Measurements from ENCODE around the gene SF3A1. TPM values are rescaled to one million over a fixed set of nuclear protein-coding genes. Genes with fewer than 3 reads are reported as not detected.

SF3A1 gene
- total RNA-seq, 1 experiment from 2014 or later = 52.2 TPM

- DNase-seq (ENCODE audit: low read depth) = no peak
Measured at GRCh38 chr22:30386608-30386959, 29.9 kb upstream of the SF3A1 start.

- no peak for DNase-seq (ENCODE audit: low read depth)
Measured at GRCh38 chr22:30385942-30386341, 29.2 kb upstream of the SF3A1 start.

- DNase-seq (ENCODE audit: low read depth) = no peak
Measured at GRCh38 chr22:30383061-30383460, 26.4 kb upstream of the SF3A1 start.

GRCh38 chr22:30382340-30382739 is 25.6 kb upstream of the SF3A1 start:
- no peak for DNase-seq (ENCODE audit: low read depth)

- no peak for DNase-seq (ENCODE audit: low read depth)
Measured at GRCh38 chr22:30381264-30381663, 24.6 kb upstream of the SF3A1 start.

GRCh38 chr22:30380011-30380410 is 23.3 kb upstream of the SF3A1 start:
- no peak for DNase-seq (ENCODE audit: low read depth)

- no peak for DNase-seq (ENCODE audit: low read depth)
Measured at GRCh38 chr22:30375312-30375849, 18.7 kb upstream of the SF3A1 start.

GRCh38 chr22:30373331-30374325 is 16.9 kb upstream of the SF3A1 start:
- DNase-seq (ENCODE audit: low read depth) = no peak

GRCh38 chr22:30372915-30373314 is 16.2 kb upstream of the SF3A1 start:
- no peak for DNase-seq (ENCODE audit: low read depth)

GRCh38 chr22:30371981-30372380 is 15.3 kb upstream of the SF3A1 start:
- no peak for DNase-seq (ENCODE audit: low read depth)

- no peak for DNase-seq (ENCODE audit: low read depth)
Measured at GRCh38 chr22:30371321-30371720, 14.6 kb upstream of the SF3A1 start.

GRCh38 chr22:30370641-30371230 is 14.0 kb upstream of the SF3A1 start:
- DNase-seq (ENCODE audit: low read depth) = no peak

GRCh38 chr22:30368420-30368819 is 11.7 kb upstream of the SF3A1 start:
- no peak for DNase-seq (ENCODE audit: low read depth)

- DNase-seq (ENCODE audit: low read depth) = no peak
Measured at GRCh38 chr22:30365891-30366290, 9.2 kb upstream of the SF3A1 start.

GRCh38 chr22:30362651-30363281 is 6.1 kb upstream of the SF3A1 start:
- no peak for DNase-seq (ENCODE audit: low read depth)

GRCh38 chr22:30361916-30362650 is 5.4 kb upstream of the SF3A1 start:
- no peak for DNase-seq (ENCODE audit: low read depth)

GRCh38 chr22:30358541-30358940 is 1.8 kb upstream of the SF3A1 start:
- DNase-seq (ENCODE audit: low read depth) = no peak

- no peak for DNase-seq (ENCODE audit: low read depth)
Measured at GRCh38 chr22:30357650-30358215, 1.0 kb upstream of the SF3A1 start.

- DNase-seq (ENCODE audit: low read depth) = no peak
Measured at GRCh38 chr22:30357236-30357570, 509 bp upstream of the SF3A1 start.

- no peak for DNase-seq (ENCODE audit: low read depth)
Measured at GRCh38 chr22:30354644-30355043, 2.0 kb downstream of the SF3A1 start.

- no peak for DNase-seq (ENCODE audit: low read depth)
Measured at GRCh38 chr22:30351226-30351625, 5.5 kb downstream of the SF3A1 start.

- no peak for DNase-seq (ENCODE audit: low read depth)
Measured at GRCh38 chr22:30348809-30349208, 7.9 kb downstream of the SF3A1 start.
